Activated CD4-positive, alpha-beta T cell treated with anti-CD3 and anti-CD28 coated beads, Interleukin-2, amount 50 U/mL, for 48 hours (primary cell): Measurements from ENCODE around the gene NFIX.

ENCODE experiments used
- DNase-seq, 2 experiments: peaks; one replicate each; pipeline ENCODE4 v3.0.0-alpha.2; 2020

The NFIX gene

GRCh38 chr19:13112555-13112954, 117.3 kb downstream of the NFIX start:
- no peak for DNase-seq

GRCh38 chr19:13115936-13116281, 120.6 kb downstream of the NFIX start:
- no peak for DNase-seq

- peak; percentile 95 to 96 for DNase-seq
Observed at GRCh38 chr19:13116282-13117175, 121.3 kb downstream of the NFIX start, which contains the start of gene TRMT1. Gene TRMT1, minus strand, starts transcription at chr19:13116740. Its CDS starts 341 bp downstream, at chr19:13116399.

GRCh38 chr19:13117176-13117771, 122.0 kb downstream of the NFIX start:
- DNase-seq = peak in 1 of 2 experiments; percentile 18

- peak; percentile 88 to 91 for DNase-seq
Observed at GRCh38 chr19:13117772-13118423, 122.6 kb downstream of the NFIX start, which contains the start of gene NACC1. Gene NACC1, plus strand, starts transcription at chr19:13118264. Its CDS starts 16,944 bp downstream, at chr19:13135208.

- peak; percentile 55 to 63 for DNase-seq
Observed at GRCh38 chr19:13118424-13119193, 123.3 kb downstream of the NFIX start.

- no peak for DNase-seq
Observed at GRCh38 chr19:13119627-13120026, 124.4 kb downstream of the NFIX start.

GRCh38 chr19:13120031-13120430, 124.8 kb downstream of the NFIX start:
- DNase-seq = no peak

- DNase-seq = no peak
Observed at GRCh38 chr19:13120817-13121216, 125.5 kb downstream of the NFIX start.

- peak; percentile 17 to 40 for DNase-seq
Observed at GRCh38 chr19:13121551-13122274, 126.4 kb downstream of the NFIX start.

- peak in 1 of 2 experiments; percentile 23 for DNase-seq
Observed at GRCh38 chr19:13122275-13122878, 127.1 kb downstream of the NFIX start.

GRCh38 chr19:13122980-13123957, 128.0 kb downstream of the NFIX start:
- no peak for DNase-seq

- no peak for DNase-seq
Observed at GRCh38 chr19:13127051-13127450, 131.8 kb downstream of the NFIX start.

GRCh38 chr19:13127811-13128575, 132.7 kb downstream of the NFIX start:
- DNase-seq = no peak

GRCh38 chr19:13128583-13128982, 133.3 kb downstream of the NFIX start:
- DNase-seq = no peak

- no peak for DNase-seq
Observed at GRCh38 chr19:13129384-13129783, 134.1 kb downstream of the NFIX start.

- no peak for DNase-seq
Observed at GRCh38 chr19:13130886-13131490, 135.7 kb downstream of the NFIX start.

- DNase-seq = peak; percentile 70 to 80
Observed at GRCh38 chr19:13132471-13133180, 137.4 kb downstream of the NFIX start.
